CD4-positive, alpha-beta T cell treated with Interferon alpha-2 for 1 hour (primary cell): Measurements from ENCODE around the gene PWP2.
A peak's percentile ranks its signal among the peaks of the same experiment; 100 is the strongest.
"Not testable (repeated sequence)": the region's sequence is repeated elsewhere in the genome, so short reads cannot be mapped to it uniquely, and the experiment has no call there.

Source experiments
- DNase-seq, 2 donors: peaks; one replicate each; pipeline ENCODE4 v3.0.0-alpha.2; 2020 to 2022

The PWP2 gene

GRCh38 chr21:44167527-44167926 is 60.3 kb downstream of the PWP2 start:
- DNase-seq: not testable (repeated sequence)

GRCh38 chr21:44170326-44170725 is 63.1 kb downstream of the PWP2 start:
- not testable (repeated sequence) for DNase-seq

- DNase-seq: not testable (repeated sequence)
These were observed 63.7 kb downstream of the PWP2 start for GRCh38 chr21:44170863-44171262.

- DNase-seq: not testable (repeated sequence)
These were observed 64.9 kb downstream of the PWP2 start for GRCh38 chr21:44171962-44172572.

GRCh38 chr21:44172741-44173140 is 65.5 kb downstream of the PWP2 start:
- DNase-seq: not testable (repeated sequence)

GRCh38 chr21:44175189-44175588 is 68.0 kb downstream of the PWP2 start:
- DNase-seq: peak in 1 of 2 donors; percentile 53

- DNase-seq: not testable (repeated sequence)
These were observed 68.9 kb downstream of the PWP2 start for GRCh38 chr21:44176127-44176526.
